Measurements from ENCODE around the gene PIGR. TPM values are rescaled to one million over a fixed set of nuclear protein-coding genes. Genes with fewer than 3 reads are reported as not detected.
"Not testable (repeated sequence)": the region's sequence is repeated elsewhere in the genome, so short reads cannot be mapped to it uniquely, and the experiment has no call there.

PIGR gene
- total RNA-seq, 2 experiments from 2014 or later, result not detected

- Mint-ChIP-seq H3K9me3 (no peaks in the 10 kb centered on the region), H3K4me3 (no peak overlapping the region), H3K27me3 (no peaks in the 10 kb centered on the region), H3K36me3 (ENCODE audit: low read depth) (peaks cover 8% of the 10 kb centered on the region), H3K4me1 (peaks cover 27% of the 10 kb centered on the region), H3K27ac (no peak overlapping the region)
- DNase-seq, result peak; percentile 65
- POLR2A ChIA-PET, result interaction anchor here (0.6 to 0.9 kb wide), 2 partner anchors 11 to 164 kb away, joined by 3 to 4 read pairs; no protein-coding TSS in a partner anchor
- CTCF ChIA-PET, result interaction anchor here (0.6 to 2.9 kb wide), 9 partner anchors 8 to 191 kb away, joined by 3 to 13 read pairs (median 6); no protein-coding TSS in a partner anchor
Observed at GRCh38 chr1:206925106-206925736, 21.0 kb downstream of the PIGR start.

GRCh38 chr1:206924592-206925105, 21.6 kb downstream of the PIGR start:
- DNase-seq, result no peak
- Mint-ChIP-seq H3K36me3 (ENCODE audit: low read depth) (peaks cover 12% of the 10 kb centered on the region), H3K27ac (no peak overlapping the region), H3K4me3 (no peak overlapping the region), H3K27me3 (no peaks in the 10 kb centered on the region), H3K9me3 (no peaks in the 10 kb centered on the region), H3K4me1 (peaks cover 26% of the 10 kb centered on the region)
- ChIA-PET POLR2A (interaction anchor here (0.6 to 0.9 kb wide), 2 partner anchors 12 to 164 kb away, joined by 3 to 4 read pairs; no protein-coding TSS in a partner anchor), CTCF (interaction anchor here (1.0 to 2.9 kb wide), 8 partner anchors 8 to 190 kb away, joined by 3 to 13 read pairs (median 6); no protein-coding TSS in a partner anchor)

- H3K27ac Mint-ChIP-seq, H3K9me3 Mint-ChIP-seq, H3K4me3 Mint-ChIP-seq, POLR2A ChIA-PET, H3K27me3 Mint-ChIP-seq, DNase-seq: not testable (repeated sequence)
- Mint-ChIP-seq H3K36me3 (ENCODE audit: low read depth) (peaks cover 15% of the 10 kb centered on the region), H3K4me1 (peaks cover 26% of the 10 kb centered on the region)
- CTCF ChIA-PET, result interaction anchor here (1.4 to 2.9 kb wide), 5 partner anchors 8 to 125 kb away, joined by 3 to 13 read pairs (median 7); no protein-coding TSS in a partner anchor
Observed at GRCh38 chr1:206923961-206924557, 22.2 kb downstream of the PIGR start.

GRCh38 chr1:206923009-206923960, 23.0 kb downstream of the PIGR start:
- DNase-seq, result peak; percentile 84
- H3K36me3 Mint-ChIP-seq (ENCODE audit: low read depth), result peaks cover 18% of the 10 kb centered on the region
- H3K9me3 Mint-ChIP-seq, result no peaks in the 10 kb centered on the region
- POLR2A ChIA-PET, result no interaction called here
- H3K4me3 Mint-ChIP-seq, result no peak overlapping the region
- no peak overlapping the region for H3K27ac Mint-ChIP-seq
- H3K4me1 Mint-ChIP-seq, result peaks cover 31% of the 10 kb centered on the region
- CTCF ChIA-PET, result interaction anchor here (0.6 to 2.9 kb wide), 13 partner anchors 8 to 311 kb away, joined by 3 to 31 read pairs (median 5); partner anchors contain the start of gene EIF2D
- no peaks in the 10 kb centered on the region for H3K27me3 Mint-ChIP-seq

GRCh38 chr1:206922524-206922923, 23.7 kb downstream of the PIGR start:
- H3K36me3 Mint-ChIP-seq (ENCODE audit: low read depth), result peaks cover 24% of the 10 kb centered on the region
- POLR2A ChIA-PET, result no interaction called here
- no peaks in the 10 kb centered on the region for H3K27me3 Mint-ChIP-seq

GRCh38 chr1:206921772-206922265, 24.4 kb downstream of the PIGR start, which contains the start of gene FCMR:
Gene FCMR (minus strand): TSS chr1:206921941. CDS start chr1:206921854, 87 bp downstream.
- CTCF ChIA-PET, result interaction anchor here (0.7 to 2.9 kb wide), 14 partner anchors 9 to 309 kb away, joined by 3 to 31 read pairs (median 4); partner anchors contain the start of gene EIF2D
- Mint-ChIP-seq H3K9me3 (no peaks in the 10 kb centered on the region), H3K27me3 (no peaks in the 10 kb centered on the region), H3K36me3 (ENCODE audit: low read depth) (peaks cover 30% of the 10 kb centered on the region), H3K27ac (no peak within 1 kb of the TSS), H3K4me1 (peaks cover 40% of the 10 kb centered on the region), H3K4me3 (no peak within 1 kb of the TSS)
- POLR2A ChIA-PET, result no interaction called here
- DNase-seq, result peak; percentile 73

More at GRCh38 chr1:206922524-206922923, 23.7 kb downstream of the PIGR start:
- no peaks in the 10 kb centered on the region for H3K9me3 Mint-ChIP-seq
- CTCF ChIA-PET, result interaction anchor here (0.6 to 2.9 kb wide), 15 partner anchors 9 to 310 kb away, joined by 3 to 31 read pairs (median 5); partner anchors contain the start of gene EIF2D
- no peak overlapping the region for H3K4me3 Mint-ChIP-seq
- no peak overlapping the region for H3K27ac Mint-ChIP-seq
- no peak for DNase-seq
- peaks cover 35% of the 10 kb centered on the region for H3K4me1 Mint-ChIP-seq

- Mint-ChIP-seq H3K27ac (peak overlapping the region; percentile 81), H3K9me3 (no peaks in the 10 kb centered on the region), H3K4me1 (peaks cover 73% of the 10 kb centered on the region), H3K27me3 (no peaks in the 10 kb centered on the region), H3K4me3 (peak overlapping the region; percentile 60), H3K36me3 (ENCODE audit: low read depth) (peaks cover 64% of the 10 kb centered on the region)
- DNase-seq, result no peak
- CTCF ChIA-PET, result interaction anchor here (0.6 to 1.7 kb wide), 12 partner anchors 9 to 364 kb away, joined by 3 to 7 read pairs (median 3); no protein-coding TSS in a partner anchor
- POLR2A ChIA-PET, result no interaction called here
Observed at GRCh38 chr1:206918076-206918475, 28.2 kb downstream of the PIGR start.

GRCh38 chr1:206916000-206916709, 30.1 kb downstream of the PIGR start:
- Mint-ChIP-seq H3K36me3 (ENCODE audit: low read depth) (peaks cover 82% of the 10 kb centered on the region), H3K9me3 (no peaks in the 10 kb centered on the region), H3K27me3 (no peaks in the 10 kb centered on the region), H3K4me1 (peaks cover 89% of the 10 kb centered on the region), H3K4me3 (peak overlapping the region; percentile 4), H3K27ac (no peak overlapping the region)
- no peak for DNase-seq
- POLR2A ChIA-PET, result no interaction called here
- CTCF ChIA-PET, result interaction anchor here (0.6 to 2.2 kb wide), 10 partner anchors 9 to 183 kb away, joined by 3 to 5 read pairs (median 4); no protein-coding TSS in a partner anchor

GRCh38 chr1:206915030-206915735, 31.1 kb downstream of the PIGR start:
- no peak for DNase-seq
- CTCF ChIA-PET, result interaction anchor here (1.0 to 4.0 kb wide), 5 partner anchors 15 to 189 kb away, joined by 3 to 32 read pairs (median 5); no protein-coding TSS in a partner anchor
- H3K27ac Mint-ChIP-seq, result peak overlapping the region; percentile 71
- H3K4me3 Mint-ChIP-seq, result no peak overlapping the region
- peaks cover 82% of the 10 kb centered on the region for H3K36me3 Mint-ChIP-seq (ENCODE audit: low read depth)
- no peaks in the 10 kb centered on the region for H3K9me3 Mint-ChIP-seq
- POLR2A ChIA-PET, result no interaction called here
- H3K4me1 Mint-ChIP-seq, result peaks cover 89% of the 10 kb centered on the region
- H3K27me3 Mint-ChIP-seq, result no peaks in the 10 kb centered on the region

- Mint-ChIP-seq H3K4me3 (no peak overlapping the region), H3K27me3 (no peaks in the 10 kb centered on the region), H3K27ac (no peak overlapping the region), H3K4me1 (peaks cover 89% of the 10 kb centered on the region), H3K36me3 (ENCODE audit: low read depth) (peaks cover 77% of the 10 kb centered on the region), H3K9me3 (no peaks in the 10 kb centered on the region)
- no peak for DNase-seq
- CTCF ChIA-PET, result interaction anchor here (0.7 to 4.0 kb wide), 6 partner anchors 11 to 188 kb away, joined by 3 to 32 read pairs (median 4); no protein-coding TSS in a partner anchor
- POLR2A ChIA-PET, result no interaction called here
Observed at GRCh38 chr1:206913766-206914537, 32.3 kb downstream of the PIGR start.

Measured in activated CD4-positive, alpha-beta T cell treated with anti-CD3 and anti-CD28 coated beads, Interleukin-2, amount 10 ng/mL, durations not matched to agents 7 days and 5 days (primary cell).